Endothelial cell of umbilical vein (primary cell): ENCODE measurements around the gene EEFSEC. TPM values are rescaled to one million over a fixed set of nuclear protein-coding genes. Genes with fewer than 3 reads are reported as not detected.

Experiments used
- BruUV-seq: library from RNA; stranded (reverse); fragments of 400-500 nt; replicated peaks from 2 replicates; lab custom pipeline; 2021; lab: Mats Ljungman, UMichigan
- CTCF ChIA-PET: fragments of 300-600, 350-600 bp; sonication (Branson Sonifier 250); formaldehyde crosslinking; loops from one replicate; lab custom pipeline; 2021; ENCODE audit warnings: antibody characterized with exemption, inconsistent platforms; lab: Charles Lee
- POLR2A ChIA-PET: fragments of 300-600, 350-600 bp; sonication (Branson Sonifier 250); formaldehyde crosslinking; loops from one replicate; lab custom pipeline; 2021; ENCODE audit warnings: antibody characterized with exemption, inconsistent platforms; lab: Charles Lee
- DNase-seq: peaks from one replicate; pipeline ENCODE4 v3.0.0-alpha.2; 2011; ENCODE audit warnings: low read depth, low spot score
- FAIRE-seq: peaks from 2 replicates; lab custom pipeline; 2011; peaks lifted over from hg19 to GRCh38; lab: Jason Lieb, UNC
- H2AFZ ChIP-seq: 2 replicates; pipeline ENCODE4 v1.6.0; 2012; ENCODE audit warnings: low read depth, low read length, control low read depth, inconsistent platforms
- H3K27ac ChIP-seq: 2 replicates; pipeline ENCODE4 v1.5.1; 2011; ENCODE audit warnings: low read depth, mild to moderate bottlenecking, control low read depth, low read length, moderate library complexity; ENCODE audit not compliant: insufficient read depth
- H3K27me3 ChIP-seq, 2 experiments: 2 replicates each; pipeline versions ENCODE4 v1.6.0 to v1.6.1; 2011; ENCODE audit warnings: low read length in 2 of 2, mixed read lengths in 1 of 2; ENCODE audit not compliant: control insufficient read depth in 2 of 2, insufficient read depth in 2 of 2
- H3K36me3 ChIP-seq, 2 experiments: 2 replicates in 1 of 2; 3 replicates in 1 of 2; pipeline ENCODE4 v1.5.1; 2011; ENCODE audit warnings: low read length in 2 of 2, mild to moderate bottlenecking in 1 of 2, moderate library complexity in 1 of 2; ENCODE audit not compliant: control insufficient read depth in 2 of 2, insufficient read depth in 2 of 2; ENCODE audit errors: extremely low read depth in 1 of 2
- H3K4me1 ChIP-seq: 3 replicates; pipeline ENCODE4 v1.5.1; 2011; ENCODE audit warnings: mild to moderate bottlenecking, low read length; ENCODE audit not compliant: control insufficient read depth, insufficient read depth; ENCODE audit errors: extremely low read depth
- H3K4me2 ChIP-seq: 2 replicates; pipeline ENCODE4 v1.6.1; 2011; ENCODE audit warnings: low read length, control low read depth, mixed read lengths; ENCODE audit not compliant: insufficient read depth
- H3K4me3 ChIP-seq, 3 experiments: fragments of 200-600 bp in 1 of 3; sonication (generic), shearing (Covaris generic) in 1 of 3; replicated peaks in 1 of 3; 2 replicates each; pipeline ENCODE4 v1.5.1; 2011 to 2016; ENCODE audit warnings: control low read depth in 3 of 3, low read length in 3 of 3, mild to moderate bottlenecking in 2 of 3, inconsistent platforms in 1 of 3, low read depth in 1 of 3, moderate library complexity in 1 of 3; ENCODE audit not compliant: insufficient read depth in 1 of 3
- H3K79me2 ChIP-seq: 2 replicates; pipeline ENCODE4 v1.6.0; 2012; ENCODE audit warnings: low read length, inconsistent platforms; ENCODE audit not compliant: control insufficient read depth, insufficient read depth
- H3K9ac ChIP-seq: replicated peaks from 2 replicates; pipeline ENCODE3; 2011; ENCODE audit warnings: low read length, control low read depth; ENCODE audit not compliant: insufficient read depth; ENCODE audit errors: extremely low read depth
- H3K9me1 ChIP-seq: replicated peaks from 3 replicates; pipeline ENCODE4 v1.6.0; 2011; ENCODE audit warnings: mild to moderate bottlenecking, low read length; ENCODE audit not compliant: control insufficient read depth, insufficient read depth; ENCODE audit errors: extremely low read depth
- H3K9me3 ChIP-seq: replicated peaks from 2 replicates; pipeline ENCODE4 v1.5.1; 2012; ENCODE audit warnings: low read length, inconsistent platforms; ENCODE audit not compliant: control insufficient read depth, insufficient read depth
- H4K20me1 ChIP-seq: replicated peaks from 2 replicates; pipeline ENCODE3; 2011; ENCODE audit warnings: mild to moderate bottlenecking, low read length; ENCODE audit not compliant: control insufficient read depth, insufficient read depth; ENCODE audit errors: extremely low read depth
- CTCF ChIP-seq, 2 donors: IDR thresholded peaks; 1 replicate in 1 of 2; 2 replicates in 1 of 2; pipeline ENCODE4 v1.5.1; 2011; ENCODE audit warnings: low read length in 2 of 2, mild to moderate bottlenecking in 2 of 2, moderate library complexity in 2 of 2, control low read depth in 1 of 2, inconsistent platforms in 1 of 2, low read depth in 1 of 2; ENCODE audit not compliant: insufficient read depth in 1 of 2; ENCODE audit errors: extremely low read depth in 1 of 2
- EZH2 ChIP-seq: IDR thresholded peaks from 2 replicates; pipeline ENCODE4 v1.6.1; 2012; ENCODE audit warnings: borderline replicate concordance, low read depth, mild to moderate bottlenecking, moderate library complexity, low read length, inconsistent platforms; ENCODE audit not compliant: severe bottlenecking
- FOS ChIP-seq: IDR thresholded peaks from 2 replicates; pipeline ENCODE4 v1.6.1; 2011; ENCODE audit warnings: mild to moderate bottlenecking, low read length, moderate library complexity, borderline replicate concordance; ENCODE audit not compliant: insufficient read depth
- GATA2 ChIP-seq: IDR thresholded peaks from 2 replicates; pipeline ENCODE4 v1.7.0; 2011; ENCODE audit warnings: low read depth, mild to moderate bottlenecking, moderate library complexity, mixed read lengths, low read length; ENCODE audit not compliant: insufficient read length, insufficient read depth
- JUN ChIP-seq: IDR thresholded peaks from 2 replicates; pipeline ENCODE4 v1.6.1; 2011; ENCODE audit warnings: borderline replicate concordance, low read depth; ENCODE audit not compliant: insufficient read length, insufficient read depth
- MAX ChIP-seq: IDR thresholded peaks from 2 replicates; pipeline ENCODE4 v1.6.1; 2011; ENCODE audit not compliant: insufficient read depth, insufficient read length
- MYC ChIP-seq: IDR thresholded peaks from one replicate; pipeline ENCODE4 v1.6.1; 2011; ENCODE audit warnings: mild to moderate bottlenecking, low read depth, low read length
- POLR2A ChIP-seq: IDR thresholded peaks from 2 replicates; pipeline ENCODE4 v1.6.1; 2012; ENCODE audit warnings: low read depth, mild to moderate bottlenecking, control low read depth, low read length
- POLR2AphosphoS5 ChIP-seq: IDR thresholded peaks from 2 replicates; pipeline ENCODE4 v1.6.1; 2012; ENCODE audit warnings: low read depth, mild to moderate bottlenecking, control low read depth, low read length, moderate library complexity; ENCODE audit not compliant: insufficient read depth
- dilution Hi-C: fragments of 300-500 bp; cut with MboI; formaldehyde crosslinking; loops from one replicate; pipeline ENCODE4 v1.15.0; 2019; ENCODE audit warnings: low sequenced_read_pairs; ENCODE audit not compliant: extremely low pct_ligation_motif_present
- intact Hi-C: fragments of 100-400 bp; cut with micrococcal nuclease; formaldehyde crosslinking; loops from one replicate; pipeline ENCODE4 v1.10.0; 2022
- polyA plus RNA-seq, 4 experiments: library from polyadenylated mRNA; depleted of rRNA in 3 of 4; stranded (reverse) in 3 of 4; unstranded in 1 of 4; fragments of >200 nt; gene quantifications; 2 replicates each; pipeline versions ENCODE4 v1.2.1 to v1.2.3, GENCODE V29; 2011 to 2012; ENCODE audit warnings: missing spikeins in 1 of 4
- total RNA-seq: library from RNA; stranded (reverse); gene quantifications from 2 replicates; pipeline ENCODE4 v1.2.3, GENCODE V29; 2021

EEFSEC gene
- total and polyA plus RNA-seq, 2 donors (not counting 3 experiments of a cell fraction or from before 2014, with no cell fraction given), result 13.1 to 14.5 TPM

- ChIA-PET POLR2A (no interaction called here), CTCF (no interaction called here)
- H3K4me1 ChIP-seq, result no peaks in the 10 kb centered on the region
- TF ChIP-seq MYC (no peak), POLR2AphosphoS5 (no peak), MAX (no peak), GATA2 (no peak), EZH2 (no peak), POLR2A (no peak)
- no peaks in the 10 kb centered on the region for H4K20me1 ChIP-seq
- H3K9me3 ChIP-seq, result no peaks in the 10 kb centered on the region
- FAIRE-seq (no peak), DNase-seq (no peak)
- BruUV-seq, result no TSS peak
- intact Hi-C loops, result no loop called here
- H3K27me3 ChIP-seq, result no peaks in the 10 kb centered on the region
- no peak overlapping the region for H2AFZ ChIP-seq
- no peak overlapping the region for H3K9ac ChIP-seq
- H3K9me1 ChIP-seq, result no peaks in the 10 kb centered on the region
- no peak overlapping the region for H3K4me3 ChIP-seq
- no peaks in the 10 kb centered on the region for H3K36me3 ChIP-seq
- dilution Hi-C loops, result no loop called here
- no peak overlapping the region for H3K27ac ChIP-seq
- H3K79me2 ChIP-seq, result no peaks in the 10 kb centered on the region
- H3K4me2 ChIP-seq, result no peak overlapping the region
Observed at GRCh38 chr3:128317698-128318231, 164.5 kb downstream of the EEFSEC start.

GRCh38 chr3:128318275-128318941 lies 165.1 kb downstream of the EEFSEC start:
- H3K27ac ChIP-seq, result no peak overlapping the region
- FAIRE-seq (no peak), DNase-seq (no peak)
- H3K4me3 ChIP-seq, result no peak overlapping the region
- intact Hi-C loops (no loop called here), dilution Hi-C loops (no loop called here)
- no peak overlapping the region for H3K4me2 ChIP-seq
- POLR2A ChIA-PET, result no interaction called here
- CTCF ChIA-PET, result no interaction called here
- H3K4me1 ChIP-seq, result no peaks in the 10 kb centered on the region
- H3K27me3 ChIP-seq, result no peaks in the 10 kb centered on the region
- H3K9me3 ChIP-seq, result no peaks in the 10 kb centered on the region
- no TSS peak for BruUV-seq
- H3K36me3 ChIP-seq, result no peaks in the 10 kb centered on the region
- no peak overlapping the region for H2AFZ ChIP-seq
- no peaks in the 10 kb centered on the region for H3K9me1 ChIP-seq
- no peak overlapping the region for H3K9ac ChIP-seq
- H4K20me1 ChIP-seq, result no peaks in the 10 kb centered on the region
- no peaks in the 10 kb centered on the region for H3K79me2 ChIP-seq
- TF ChIP-seq GATA2 (no peak), EZH2 (no peak), JUN (no peak), FOS (no peak), POLR2AphosphoS5 (no peak), POLR2A (no peak), CTCF (IDR thresholded peaks at IDR 0.05; ENCODE audit: extremely low read depth in 1 of 2, insufficient read depth in 1 of 2, low read depth in 1 of 2, low read length in 2 of 2) (no peak), MAX (no peak), MYC (no peak)
